ENCODE data around the gene GPR31. TPM values are rescaled to one million over a fixed set of nuclear protein-coding genes. Genes with fewer than 3 reads are reported as not detected.

Gene GPR31, protein sequence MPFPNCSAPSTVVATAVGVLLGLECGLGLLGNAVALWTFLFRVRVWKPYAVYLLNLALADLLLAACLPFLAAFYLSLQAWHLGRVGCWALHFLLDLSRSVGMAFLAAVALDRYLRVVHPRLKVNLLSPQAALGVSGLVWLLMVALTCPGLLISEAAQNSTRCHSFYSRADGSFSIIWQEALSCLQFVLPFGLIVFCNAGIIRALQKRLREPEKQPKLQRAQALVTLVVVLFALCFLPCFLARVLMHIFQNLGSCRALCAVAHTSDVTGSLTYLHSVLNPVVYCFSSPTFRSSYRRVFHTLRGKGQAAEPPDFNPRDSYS
- not detected in 5 replicates for total RNA-seq (2022; extraction: Qiagen RNA extraction)

DNA sequence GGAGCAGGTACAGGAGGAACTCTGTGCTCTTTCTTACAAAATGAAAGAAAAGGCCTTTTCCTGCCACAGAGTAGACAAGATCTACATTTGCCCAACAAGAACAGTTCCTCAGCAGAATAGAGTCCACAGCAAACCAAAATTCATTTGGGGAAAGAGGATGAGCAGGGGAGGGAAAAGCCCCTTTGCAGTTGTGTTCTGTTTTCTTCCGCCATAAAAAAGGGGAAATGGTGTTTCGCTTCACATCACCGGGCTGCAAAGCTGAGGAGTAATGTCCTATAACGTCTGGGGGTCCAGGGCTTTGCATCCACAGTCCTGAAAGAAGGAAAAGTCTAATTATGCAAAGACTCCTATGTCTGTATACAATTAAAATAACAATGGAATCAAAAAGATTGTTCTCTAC is at the start of gene GPR31:
GPR31 (minus strand) TSS at position 118 of the 400 bp plus-strand sequence. CDS start 149 bp downstream, outside the sequence.

DNA sequence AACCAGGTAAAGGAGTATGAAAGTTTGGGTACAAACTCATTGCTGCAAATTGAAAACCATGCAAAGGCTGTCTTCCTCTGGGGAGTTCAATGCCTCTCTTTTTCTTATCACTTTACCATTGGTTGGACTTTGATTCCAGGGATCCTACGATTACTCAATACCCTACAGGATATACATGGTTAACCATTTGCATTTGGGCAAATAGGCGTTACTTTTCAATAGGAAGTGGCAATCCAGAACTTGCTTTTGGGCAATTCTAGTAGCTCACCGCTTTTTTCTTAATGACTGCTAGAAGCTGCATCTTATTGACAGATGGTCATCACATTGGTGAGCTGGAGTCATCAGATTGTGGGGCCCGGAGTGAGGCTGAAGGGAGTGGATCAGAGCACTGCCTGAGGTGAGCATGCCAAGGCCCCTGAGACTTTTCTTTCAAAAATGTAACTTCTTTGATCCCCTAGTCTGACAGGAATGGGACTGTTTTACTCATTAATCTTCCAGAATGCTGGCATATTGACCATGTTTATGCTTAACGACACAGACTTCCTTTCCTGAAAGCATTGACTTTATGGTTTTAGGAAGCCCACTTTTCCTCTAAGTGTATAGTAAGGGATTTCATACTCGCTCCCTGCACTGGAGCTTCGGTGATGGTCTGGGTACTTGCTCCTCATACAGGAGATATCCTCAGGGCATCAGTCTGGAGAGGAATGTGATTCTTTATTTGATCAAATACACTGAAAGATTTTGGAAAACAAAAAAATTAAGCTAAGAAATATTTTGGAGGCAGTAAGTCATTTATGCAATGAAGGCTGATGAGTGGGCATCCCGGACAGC is 34.7 kb downstream of the GPR31 start, which contains the start of gene CCR6:
CCR6 (plus strand) TSS at position 270 of the 831 bp plus-strand sequence. CDS start 13,039 bp downstream, outside the sequence.

Other genes starting within 250 kb of the GPR31 start
- 10.1 to 15.2 TPM (median 13.8 TPM) in 5 replicates for gene RNASET2, start 201.4 kb downstream of the GPR31 start, total RNA-seq (2022; extraction: Qiagen RNA extraction)
- 8.8 to 10.5 TPM (median 9.8 TPM) in 5 replicates for gene CEP43, start 158.6 kb downstream of the GPR31 start, total RNA-seq (2022; extraction: Qiagen RNA extraction)
- gene CCR6, start 34.9 kb downstream of the GPR31 start, total RNA-seq (2022; extraction: Qiagen RNA extraction), result 0.07 to 0.08 TPM in 2 of 5 replicates, not detected in the others
- gene UNC93A, start 133.3 kb upstream of the GPR31 start, total RNA-seq (2022; extraction: Qiagen RNA extraction), result not detected in 5 replicates
- gene TTLL2, start 167.1 kb upstream of the GPR31 start, total RNA-seq (2022; extraction: Qiagen RNA extraction), result not detected in 5 replicates

Measured in A549 treated with CORT108297 at 1 μM for 4 hours (cell line).